B cell (primary cell): ENCODE results near the gene TRIM68. TPM values are rescaled to one million over a fixed set of nuclear protein-coding genes. Genes with fewer than 3 reads are reported as not detected.

Experiments
- ATAC-seq: fragments of 200-7000 bp; cut with Tn5 transposase; one replicate; pipeline ENCODE4 v1.10.0; 2021; ENCODE audit warnings: low read depth, mild to moderate bottlenecking, moderate number of reproducible peaks, moderate library complexity
- CTCF ChIA-PET: fragments of 350-600 bp; sonication (Branson Sonifier 250); formaldehyde crosslinking; loops from one replicate; lab custom pipeline; 2021; ENCODE audit warnings: antibody characterized with exemption, inconsistent platforms; lab: Charles Lee
- POLR2A ChIA-PET: fragments of 350-600 bp; sonication (Branson Sonifier 250); formaldehyde crosslinking; loops from one replicate; lab custom pipeline; 2021; ENCODE audit warnings: antibody characterized with exemption; lab: Charles Lee
- DNase-seq: peaks from one replicate; pipeline ENCODE4 v3.0.0; 2013
- H2AFZ ChIP-seq: 2 replicates; pipeline ENCODE4 v1.6.1; 2012; ENCODE audit warnings: mild to moderate bottlenecking, low read depth, low read length; ENCODE audit not compliant: insufficient read depth, poor library complexity, severe bottlenecking
- H3K27ac ChIP-seq, 2 donors: 1 replicate in 1 of 2; 2 replicates in 1 of 2; pipeline ENCODE4 v1.5.1; 2012 to 2013; ENCODE audit warnings: low read length in 2 of 2, mild to moderate bottlenecking in 2 of 2, moderate library complexity in 1 of 2
- H3K27me3 ChIP-seq, 4 experiments: fragments of 200-600 bp in 1 of 4; sonication (generic) in 1 of 4; replicated peaks in 1 of 4; 1 replicate in 2 of 4; 2 replicates in 2 of 4; pipeline versions ENCODE4 v1.6.1 to v1.7.0; 2013 to 2016; ENCODE audit warnings: low read length in 3 of 4, mild to moderate bottlenecking in 2 of 4, mixed read lengths in 1 of 4, moderate library complexity in 1 of 4; ENCODE audit not compliant: insufficient read depth in 4 of 4, control insufficient read depth in 3 of 4; ENCODE audit errors: control extremely low read depth in 1 of 4
- H3K36me3 ChIP-seq, 2 experiments: replicated peaks in 1 of 2; 1 replicate in 1 of 2; 2 replicates in 1 of 2; pipeline versions ENCODE4 v1.6.1 to v1.7.1; 2013; ENCODE audit warnings: low read length in 1 of 2; ENCODE audit not compliant: insufficient read depth in 2 of 2, control insufficient read depth in 1 of 2; ENCODE audit errors: control extremely low read depth in 1 of 2, extremely low read depth in 1 of 2
- H3K4me1 ChIP-seq, 2 donors: fragments of 200-600 bp in 1 of 2; sonication (generic) in 1 of 2; 1 replicate in 1 of 2; 2 replicates in 1 of 2; pipeline versions ENCODE4 v1.5.1 to v1.6.1; 2013 to 2017; ENCODE audit warnings: low read length in 2 of 2; ENCODE audit not compliant: control insufficient read depth in 2 of 2, insufficient read depth in 2 of 2
- H3K4me2 ChIP-seq: replicated peaks from 2 replicates; pipeline ENCODE3; 2012; ENCODE audit warnings: mild to moderate bottlenecking, low read depth, low read length; ENCODE audit not compliant: poor library complexity, severe bottlenecking
- H3K4me3 ChIP-seq, 5 experiments: fragments of 200-600 bp in 1 of 5; sonication (generic) in 1 of 5; 1 replicate in 3 of 5; 2 replicates in 2 of 5; pipeline versions ENCODE4 v1.5.1 to v1.7.0; 2011 to 2016; ENCODE audit warnings: low read length in 4 of 5, mild to moderate bottlenecking in 4 of 5, low read depth in 2 of 5, control low read depth in 1 of 5, moderate library complexity in 1 of 5; ENCODE audit not compliant: insufficient read depth in 1 of 5; ENCODE audit errors: control extremely low read depth in 1 of 5, extremely low read depth in 1 of 5
- H3K79me2 ChIP-seq: fragments of 200-600 bp; sonication (generic); one replicate; pipeline ENCODE4 v1.6.0; 2016; ENCODE audit warnings: low read length; ENCODE audit not compliant: control insufficient read depth, insufficient read depth
- H3K9ac ChIP-seq: fragments of 200-600 bp; sonication (generic); 2 replicates; pipeline ENCODE4 v1.6.1; 2017; ENCODE audit warnings: mild to moderate bottlenecking, low read length, moderate library complexity
- H3K9me3 ChIP-seq, 3 donors: one replicate each; pipeline versions ENCODE4 v1.6.1 to v1.7.1; 2013; ENCODE audit warnings: low read length in 2 of 3; ENCODE audit not compliant: control insufficient read depth in 2 of 3, insufficient read depth in 1 of 3; ENCODE audit errors: control extremely low read depth in 1 of 3
- H4K20me1 ChIP-seq: 2 replicates; pipeline ENCODE4 v1.6.0; 2012; ENCODE audit warnings: mild to moderate bottlenecking, low read length; ENCODE audit not compliant: insufficient read depth, control insufficient read depth, poor library complexity, severe bottlenecking
- H3K27ac Mint-ChIP-seq: one replicate; pipeline ENCODE4 v1.8.0; 2021; ENCODE audit warnings: mixed read lengths
- H3K27me3 Mint-ChIP-seq: one replicate; pipeline ENCODE4 v1.8.0; 2021; ENCODE audit warnings: mixed read lengths
- H3K4me1 Mint-ChIP-seq: one replicate; pipeline ENCODE4 v1.8.0; 2021; ENCODE audit warnings: mixed read lengths
- H3K4me3 Mint-ChIP-seq: one replicate; pipeline ENCODE4 v1.8.0; 2021; ENCODE audit warnings: mixed read lengths
- H3K9me3 Mint-ChIP-seq: one replicate; pipeline ENCODE4 v1.8.0; 2022; ENCODE audit warnings: mixed read lengths; ENCODE audit not compliant: insufficient read depth
- EZH2 ChIP-seq: IDR thresholded peaks from 2 replicates; pipeline ENCODE4 v1.6.1; 2012; ENCODE audit warnings: borderline replicate concordance, low read depth, mild to moderate bottlenecking, moderate library complexity, low read length; ENCODE audit not compliant: insufficient read depth, poor library complexity, severe bottlenecking
- WGBS: methylation state at CpG from one replicate; pipeline ENCODE4 v1.1.5; 2013; ENCODE audit warnings: missing lambda C conversion rate; ENCODE audit not compliant: insufficient coverage; 5-methylcytosine and 5-hydroxymethylcytosine counted together
- intact Hi-C: fragments of 100-400 bp; cut with micrococcal nuclease; formaldehyde crosslinking; loops from one replicate; pipeline ENCODE4 v1.10.0; 2022
- polyA plus RNA-seq: library from polyadenylated mRNA; depleted of rRNA; stranded (reverse); fragments of >200 nt; gene quantifications from 2 replicates; pipeline ENCODE4 v1.2.3, GENCODE V29; 2012
- total RNA-seq, 2 donors: library from RNA; stranded (reverse); fragments of 120-200 nt in 1 of 2; gene quantifications; 1 replicate in 1 of 2; 2 replicates in 1 of 2; pipeline versions ENCODE4 v1.2.3 to v1.2.4, GENCODE V29; 2013 to 2022
- TF ChIP-seq, protein P1 (sequence below): fragments of 200-600 bp; IDR thresholded peaks from one replicate; pipeline ENCODE4 v1.8.0; 2022; ENCODE audit warnings: antibody characterized with exemption, mild to moderate bottlenecking

The TRIM68 gene
- total and polyA plus RNA-seq, 2 donors (not counting 1 experiment from before 2014, with no cell fraction given), result 7.6 to 21.7 TPM

GRCh38 chr11:4589017-4589416 is 19.0 kb downstream of the TRIM68 start:
- Histone ChIP-seq H3K36me3 (no peaks in the 10 kb centered on the region), H3K4me2 (no peak overlapping the region), H2AFZ (no peak overlapping the region), H4K20me1 (no peaks in the 10 kb centered on the region), H3K9ac (no peak overlapping the region), H3K79me2 (no peaks in the 10 kb centered on the region), H3K4me1 (no peaks in the 10 kb centered on the region), H3K4me3 (no peak overlapping the region), H3K27ac (no peak overlapping the region), H3K27me3 (peaks cover 0 to 3% (median 0%) of the 10 kb centered on the region in 4 experiments), H3K9me3 (no peaks in the 10 kb centered on the region)
- Mint-ChIP-seq H3K4me1 (no peaks in the 10 kb centered on the region), H3K9me3 (no peaks in the 10 kb centered on the region), H3K4me3 (no peak overlapping the region), H3K27ac (no peak overlapping the region), H3K27me3 (peaks cover 16% of the 10 kb centered on the region)
- ChIA-PET POLR2A (no interaction called here), CTCF (no interaction called here)
- DNase-seq, result no peak
- TF ChIP-seq, protein P1, sequence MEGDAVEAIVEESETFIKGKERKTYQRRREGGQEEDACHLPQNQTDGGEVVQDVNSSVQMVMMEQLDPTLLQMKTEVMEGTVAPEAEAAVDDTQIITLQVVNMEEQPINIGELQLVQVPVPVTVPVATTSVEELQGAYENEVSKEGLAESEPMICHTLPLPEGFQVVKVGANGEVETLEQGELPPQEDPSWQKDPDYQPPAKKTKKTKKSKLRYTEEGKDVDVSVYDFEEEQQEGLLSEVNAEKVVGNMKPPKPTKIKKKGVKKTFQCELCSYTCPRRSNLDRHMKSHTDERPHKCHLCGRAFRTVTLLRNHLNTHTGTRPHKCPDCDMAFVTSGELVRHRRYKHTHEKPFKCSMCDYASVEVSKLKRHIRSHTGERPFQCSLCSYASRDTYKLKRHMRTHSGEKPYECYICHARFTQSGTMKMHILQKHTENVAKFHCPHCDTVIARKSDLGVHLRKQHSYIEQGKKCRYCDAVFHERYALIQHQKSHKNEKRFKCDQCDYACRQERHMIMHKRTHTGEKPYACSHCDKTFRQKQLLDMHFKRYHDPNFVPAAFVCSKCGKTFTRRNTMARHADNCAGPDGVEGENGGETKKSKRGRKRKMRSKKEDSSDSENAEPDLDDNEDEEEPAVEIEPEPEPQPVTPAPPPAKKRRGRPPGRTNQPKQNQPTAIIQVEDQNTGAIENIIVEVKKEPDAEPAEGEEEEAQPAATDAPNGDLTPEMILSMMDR, result no peak
- TF ChIP-seq EZH2, result no peak
- intact Hi-C loops, result no loop called here
- ATAC-seq, result no peak
- 100% methylated on average over 1 of the region's 3 CpGs for WGBS

DNA sequence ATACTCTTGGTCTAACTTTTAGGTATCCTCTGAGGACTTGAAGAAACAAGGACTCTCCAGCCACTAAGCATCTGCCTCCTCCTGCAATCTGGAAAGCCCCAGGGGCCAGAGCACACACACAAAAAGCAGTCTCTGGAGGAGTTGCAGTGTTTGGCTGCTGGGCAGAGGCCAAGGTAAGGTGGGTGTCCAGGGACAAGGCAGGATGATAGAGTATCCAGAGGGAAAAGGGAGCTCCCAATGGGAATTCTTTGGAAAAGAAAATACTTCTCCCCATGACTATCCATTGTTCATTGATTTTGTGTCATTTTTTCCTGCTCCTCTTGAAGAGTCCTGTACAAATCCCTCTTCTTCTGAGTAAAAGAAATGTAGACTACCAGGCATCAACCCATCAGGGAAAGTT is 26.6 kb downstream of the TRIM68 start, which contains the start of gene OR52I2:
TSS of gene OR52I2 (plus strand) at position 301 of the 400 bp plus-strand sequence.
- ATAC-seq (no peak), DNase-seq (no peak)
- Histone ChIP-seq H4K20me1 (no peaks in the 10 kb centered on the region), H3K4me2 (no peak within 1 kb of the TSS), H2AFZ (no peak within 1 kb of the TSS), H3K27ac (no peak within 1 kb of the TSS), H3K4me1 (no peaks in the 10 kb centered on the region), H3K9me3 (no peaks in the 10 kb centered on the region), H3K27me3 (peaks cover 0 to 6% (median 1%) of the 10 kb centered on the region in 4 experiments), H3K79me2 (no peaks in the 10 kb centered on the region), H3K9ac (no peak within 1 kb of the TSS), H3K4me3 (no peak within 1 kb of the TSS), H3K36me3 (no peaks in the 10 kb centered on the region)
- Mint-ChIP-seq H3K4me3 (no peak within 1 kb of the TSS), H3K27me3 (peaks cover 60% of the 10 kb centered on the region), H3K27ac (no peak within 1 kb of the TSS), H3K9me3 (no peaks in the 10 kb centered on the region), H3K4me1 (no peaks in the 10 kb centered on the region)
- CTCF ChIA-PET, result no interaction called here
- no peak for TF ChIP-seq EZH2
- TF ChIP-seq, protein P1, result no peak
- POLR2A ChIA-PET, result no interaction called here
- intact Hi-C loops, result no loop called here
